ENCODE results near the gene TBX15.

The TBX15 gene

GRCh38 chr1:118963138-118963455, 25.0 kb downstream of the TBX15 start:
- Histone ChIP-seq H3K36me3 (ENCODE audit: low read length) (no peaks in the 10 kb centered on the region), H3K27ac (ENCODE audit: low read depth, low read length) (no peak overlapping the region), H2AFZ (ENCODE audit: low read depth, low read length, severe bottlenecking) (no peak overlapping the region), H3K27me3 (ENCODE audit: low read length) (no peaks in the 10 kb centered on the region), H3K9me3 (ENCODE audit: insufficient read depth, low read length) (no peaks in the 10 kb centered on the region), H3K79me2 (ENCODE audit: insufficient read depth, low read length) (no peaks in the 10 kb centered on the region), H3K9ac (ENCODE audit: low read length) (no peak overlapping the region), H4K20me1 (ENCODE audit: low read depth, low read length) (no peaks in the 10 kb centered on the region), H3K4me3 (ENCODE audit: insufficient read depth, low read length, poor library complexity, severe bottlenecking) (no peak overlapping the region), H3F3A (ENCODE audit: insufficient read depth) (peaks cover 13% of the 10 kb centered on the region), H3K4me2 (ENCODE audit: low read depth, low read length, poor library complexity, severe bottlenecking) (no peak overlapping the region), H3K9me2 (replicated peaks; ENCODE audit: insufficient read depth, low read length) (no peaks in the 10 kb centered on the region)
- TF ChIP-seq EZH2phosphoT487 (conservative IDR thresholded peaks at IDR 0.05; ENCODE audit: low read length), result no peak
- TF ChIP-seq CTCF (IDR thresholded peaks at IDR 0.05; ENCODE audit: insufficient read depth, low read length, poor library complexity, severe bottlenecking), result no peak

- no peaks in the 10 kb centered on the region for H3K36me3 ChIP-seq (ENCODE audit: low read length)
- H3K79me2 ChIP-seq (ENCODE audit: insufficient read depth, low read length), result no peaks in the 10 kb centered on the region
- no peak overlapping the region for H3K9ac ChIP-seq (ENCODE audit: low read length)
- no peak overlapping the region for H2AFZ ChIP-seq (ENCODE audit: low read depth, low read length, severe bottlenecking)
- H3K4me3 ChIP-seq (ENCODE audit: insufficient read depth, low read length, poor library complexity, severe bottlenecking), result no peak overlapping the region
- no peak for TF ChIP-seq EZH2phosphoT487 (conservative IDR thresholded peaks at IDR 0.05; ENCODE audit: low read length)
- TF ChIP-seq CTCF (IDR thresholded peaks at IDR 0.05; ENCODE audit: insufficient read depth, low read length, poor library complexity, severe bottlenecking), result no peak
- H3K9me3 ChIP-seq (ENCODE audit: insufficient read depth, low read length), result no peaks in the 10 kb centered on the region
- H3F3A ChIP-seq (ENCODE audit: insufficient read depth), result peaks cover 13% of the 10 kb centered on the region
- H4K20me1 ChIP-seq (ENCODE audit: low read depth, low read length), result no peaks in the 10 kb centered on the region
- no peak overlapping the region for H3K27ac ChIP-seq (ENCODE audit: low read depth, low read length)
- H3K4me2 ChIP-seq (ENCODE audit: low read depth, low read length, poor library complexity, severe bottlenecking), result no peak overlapping the region
- H3K9me2 ChIP-seq (replicated peaks; ENCODE audit: insufficient read depth, low read length), result no peaks in the 10 kb centered on the region
- no peaks in the 10 kb centered on the region for H3K27me3 ChIP-seq (ENCODE audit: low read length)
These were observed 27.0 kb downstream of the TBX15 start for GRCh38 chr1:118961156-118961555.

DNA sequence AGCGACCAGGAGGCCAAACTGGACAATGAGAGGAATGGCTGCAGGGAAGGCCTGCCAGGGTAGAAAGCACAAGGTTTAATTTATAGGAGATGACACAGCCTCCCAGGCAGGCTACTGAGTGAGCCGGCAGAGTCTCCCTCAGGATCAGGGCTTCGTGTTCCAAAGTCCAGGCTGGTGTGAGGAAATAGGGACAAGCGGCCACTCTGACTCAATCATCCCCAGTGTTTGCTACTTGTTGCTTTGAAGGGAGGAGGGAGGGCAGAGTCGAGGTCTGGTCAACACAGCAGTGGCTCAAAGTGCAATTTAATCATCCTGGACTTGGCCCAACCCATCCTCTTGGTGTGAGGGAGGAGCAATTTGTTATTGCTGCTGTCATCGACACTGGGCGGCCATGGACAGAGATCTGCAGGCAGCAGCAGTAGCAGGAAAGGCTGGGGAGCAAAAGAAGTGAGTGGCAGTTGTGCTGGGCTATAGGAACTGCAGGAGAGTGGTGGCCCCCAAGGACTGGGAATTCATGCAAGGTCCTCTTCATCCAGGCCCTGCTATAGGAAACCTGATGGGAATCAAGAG, 27.5 kb downstream of the TBX15 start:
- TF ChIP-seq EZH2phosphoT487 (conservative IDR thresholded peaks at IDR 0.05; ENCODE audit: low read length) (no peak), CTCF (IDR thresholded peaks at IDR 0.05; ENCODE audit: insufficient read depth, low read length, poor library complexity, severe bottlenecking) (no peak)
- Histone ChIP-seq H3K9me2 (replicated peaks; ENCODE audit: insufficient read depth, low read length) (no peaks in the 10 kb centered on the region), H3K4me3 (ENCODE audit: insufficient read depth, low read length, poor library complexity, severe bottlenecking) (peak overlapping the region; percentile 26), H2AFZ (ENCODE audit: low read depth, low read length, severe bottlenecking) (no peak overlapping the region), H4K20me1 (ENCODE audit: low read depth, low read length) (no peaks in the 10 kb centered on the region), H3K27ac (ENCODE audit: low read depth, low read length) (peak overlapping the region; percentile 58), H3K27me3 (ENCODE audit: low read length) (no peaks in the 10 kb centered on the region), H3K9me3 (ENCODE audit: insufficient read depth, low read length) (no peaks in the 10 kb centered on the region), H3K36me3 (ENCODE audit: low read length) (no peaks in the 10 kb centered on the region), H3K9ac (ENCODE audit: low read length) (no peak overlapping the region), H3K79me2 (ENCODE audit: insufficient read depth, low read length) (no peaks in the 10 kb centered on the region), H3F3A (ENCODE audit: insufficient read depth) (peaks cover 13% of the 10 kb centered on the region), H3K4me2 (ENCODE audit: low read depth, low read length, poor library complexity, severe bottlenecking) (peak overlapping the region; percentile 46)

Data from SU-DHL-6 (cell line).